Fibroblast of pulmonary artery (primary cell): ENCODE results near the gene XDH.

Source experiments
- DNase-seq: peaks from one replicate; pipeline ENCODE4 v3.0.0-alpha.2; 2010; ENCODE audit warnings: low read depth
- H3K4me3 ChIP-seq: replicated peaks from 2 replicates; pipeline ENCODE4 v1.5.1; 2011; ENCODE audit warnings: low read depth, mild to moderate bottlenecking, control low read depth, low read length, moderate library complexity
- TF ChIP-seq, protein P1 (sequence below): IDR thresholded peaks from 2 replicates; pipeline ENCODE4 v1.5.1; 2011; ENCODE audit warnings: mild to moderate bottlenecking, control low read depth, low read length, inconsistent platforms; ENCODE audit errors: missing control alignments

XDH gene

GRCh38 chr2:31378389-31378788 is 36.2 kb downstream of the XDH start:
- no peak for DNase-seq
- no peak overlapping the region for H3K4me3 ChIP-seq
- TF ChIP-seq, protein P1, sequence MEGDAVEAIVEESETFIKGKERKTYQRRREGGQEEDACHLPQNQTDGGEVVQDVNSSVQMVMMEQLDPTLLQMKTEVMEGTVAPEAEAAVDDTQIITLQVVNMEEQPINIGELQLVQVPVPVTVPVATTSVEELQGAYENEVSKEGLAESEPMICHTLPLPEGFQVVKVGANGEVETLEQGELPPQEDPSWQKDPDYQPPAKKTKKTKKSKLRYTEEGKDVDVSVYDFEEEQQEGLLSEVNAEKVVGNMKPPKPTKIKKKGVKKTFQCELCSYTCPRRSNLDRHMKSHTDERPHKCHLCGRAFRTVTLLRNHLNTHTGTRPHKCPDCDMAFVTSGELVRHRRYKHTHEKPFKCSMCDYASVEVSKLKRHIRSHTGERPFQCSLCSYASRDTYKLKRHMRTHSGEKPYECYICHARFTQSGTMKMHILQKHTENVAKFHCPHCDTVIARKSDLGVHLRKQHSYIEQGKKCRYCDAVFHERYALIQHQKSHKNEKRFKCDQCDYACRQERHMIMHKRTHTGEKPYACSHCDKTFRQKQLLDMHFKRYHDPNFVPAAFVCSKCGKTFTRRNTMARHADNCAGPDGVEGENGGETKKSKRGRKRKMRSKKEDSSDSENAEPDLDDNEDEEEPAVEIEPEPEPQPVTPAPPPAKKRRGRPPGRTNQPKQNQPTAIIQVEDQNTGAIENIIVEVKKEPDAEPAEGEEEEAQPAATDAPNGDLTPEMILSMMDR = no peak

DNA sequence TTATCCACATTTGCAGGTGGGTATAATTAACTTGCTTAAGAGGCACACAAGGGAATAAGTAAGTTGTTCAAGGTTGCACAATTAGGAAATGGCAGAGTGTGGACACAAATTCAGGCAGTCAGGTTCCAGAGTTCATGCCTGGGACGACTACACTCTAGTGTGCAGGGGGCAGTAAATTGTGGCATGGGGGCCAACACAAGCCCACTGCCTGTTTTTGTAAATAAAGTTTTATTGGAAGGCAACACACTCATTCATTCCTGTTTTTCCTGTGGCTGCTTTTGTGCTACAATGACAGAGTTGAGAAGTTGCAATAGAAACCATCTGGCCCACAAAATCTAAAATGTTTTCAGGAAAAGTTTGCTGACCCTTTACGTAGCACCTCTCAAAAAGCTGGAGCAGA is 41.4 kb downstream of the XDH start:
- DNase-seq = no peak
- TF ChIP-seq, protein P1 = no peak
- H3K4me3 ChIP-seq = no peak overlapping the region

DNA sequence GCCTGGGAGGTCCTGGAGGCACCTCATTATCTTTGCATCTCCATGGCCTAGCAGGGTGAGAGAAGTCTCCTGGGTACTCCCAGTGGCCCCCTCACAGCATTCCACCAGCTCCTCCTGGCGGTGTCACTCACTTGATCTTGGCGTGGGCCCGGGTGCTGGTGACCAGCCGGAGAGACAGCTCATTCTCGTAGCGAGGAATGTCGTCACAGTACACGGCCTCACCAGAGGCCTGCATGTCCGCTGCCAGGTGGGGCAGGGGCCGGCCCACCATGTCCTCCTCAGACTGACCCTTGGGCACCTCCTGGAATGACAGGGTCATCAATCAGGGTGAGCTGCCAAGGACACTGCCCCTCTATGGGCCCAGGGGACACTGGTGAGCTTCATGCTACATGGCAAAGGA is 42.4 kb downstream of the XDH start:
- no peak for DNase-seq
- no peak overlapping the region for H3K4me3 ChIP-seq
- TF ChIP-seq, protein P1 = no peak

DNA sequence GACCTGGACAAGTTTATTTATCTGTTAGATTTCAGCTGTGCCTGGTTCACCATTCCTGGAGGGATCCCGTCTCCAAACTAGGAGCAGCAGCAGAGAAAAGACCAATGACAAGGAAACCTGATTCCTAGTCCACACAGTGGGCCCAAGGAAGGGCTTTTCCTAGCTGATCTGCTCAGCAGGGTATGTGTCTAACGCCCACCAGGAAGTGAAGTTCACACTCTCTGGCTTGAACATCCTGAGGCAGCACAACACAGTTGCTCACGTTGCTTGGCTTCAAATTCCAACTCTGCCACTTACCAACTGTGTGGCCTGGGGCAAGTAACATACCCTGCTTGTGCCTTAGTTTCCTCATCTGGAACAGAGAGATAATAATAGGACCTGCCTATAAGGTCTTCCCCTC is 42.9 kb downstream of the XDH start:
- no peak for DNase-seq
- H3K4me3 ChIP-seq = no peak overlapping the region
- TF ChIP-seq, protein P1 = no peak

DNA sequence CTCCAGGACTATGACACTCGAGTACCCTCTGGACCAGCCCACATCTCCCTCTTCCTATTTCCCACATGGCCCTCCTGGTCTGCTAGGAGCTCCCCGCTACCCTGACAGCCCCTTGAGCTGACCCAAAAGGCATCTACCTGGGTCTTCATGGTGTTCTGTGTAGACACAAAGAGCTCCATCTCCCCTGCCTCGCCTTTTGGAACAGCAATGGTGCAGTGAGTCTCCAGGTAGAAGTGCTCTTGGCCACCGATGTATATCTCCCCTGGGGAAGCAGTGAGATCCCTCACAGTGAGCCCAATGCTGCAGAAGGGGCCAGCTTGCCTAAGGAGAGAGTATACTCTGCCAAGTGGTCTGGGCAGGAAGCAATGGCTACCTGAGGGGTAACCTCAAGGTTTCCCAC is 47.8 kb downstream of the XDH start:
- TF ChIP-seq, protein P1 = no peak
- H3K4me3 ChIP-seq = no peak overlapping the region
- DNase-seq = no peak

GRCh38 chr2:31365834-31366505 is 48.6 kb downstream of the XDH start:
- H3K4me3 ChIP-seq = no peak overlapping the region
- TF ChIP-seq, protein P1 = no peak

GRCh38 chr2:31365348-31365747 is 49.2 kb downstream of the XDH start:
- TF ChIP-seq, protein P1 = no peak
- no peak for DNase-seq
- H3K4me3 ChIP-seq = no peak overlapping the region

More at GRCh38 chr2:31365834-31366505, 48.6 kb downstream of the XDH start:
- no peak for DNase-seq
